Measurements from ENCODE around the gene ZNF674.
"Not testable (repeated sequence)": the region's sequence is repeated elsewhere in the genome, so short reads cannot be mapped to it uniquely, and the experiment has no call there.

DNA sequence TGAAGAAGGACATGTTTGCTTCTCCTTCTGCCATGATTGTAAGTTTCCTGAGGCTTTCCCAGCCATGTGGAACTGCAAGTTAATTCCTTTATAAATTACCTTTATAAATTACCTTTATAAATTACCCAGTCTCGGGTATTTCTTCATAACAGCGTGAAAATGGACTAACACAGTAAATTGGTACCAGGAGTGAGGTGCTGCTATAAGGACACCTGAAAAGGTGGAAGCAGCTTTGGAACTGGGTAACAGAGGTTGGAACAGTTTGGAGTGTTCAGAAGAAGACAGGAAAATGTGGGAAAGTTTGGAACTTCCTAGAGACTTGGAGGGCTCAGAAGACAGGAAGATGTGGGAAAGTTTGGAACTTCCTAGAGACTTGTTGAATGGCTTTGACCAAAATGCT is 66.6 kb downstream of the ZNF674 start:
- TF ChIP-seq, protein P1, sequence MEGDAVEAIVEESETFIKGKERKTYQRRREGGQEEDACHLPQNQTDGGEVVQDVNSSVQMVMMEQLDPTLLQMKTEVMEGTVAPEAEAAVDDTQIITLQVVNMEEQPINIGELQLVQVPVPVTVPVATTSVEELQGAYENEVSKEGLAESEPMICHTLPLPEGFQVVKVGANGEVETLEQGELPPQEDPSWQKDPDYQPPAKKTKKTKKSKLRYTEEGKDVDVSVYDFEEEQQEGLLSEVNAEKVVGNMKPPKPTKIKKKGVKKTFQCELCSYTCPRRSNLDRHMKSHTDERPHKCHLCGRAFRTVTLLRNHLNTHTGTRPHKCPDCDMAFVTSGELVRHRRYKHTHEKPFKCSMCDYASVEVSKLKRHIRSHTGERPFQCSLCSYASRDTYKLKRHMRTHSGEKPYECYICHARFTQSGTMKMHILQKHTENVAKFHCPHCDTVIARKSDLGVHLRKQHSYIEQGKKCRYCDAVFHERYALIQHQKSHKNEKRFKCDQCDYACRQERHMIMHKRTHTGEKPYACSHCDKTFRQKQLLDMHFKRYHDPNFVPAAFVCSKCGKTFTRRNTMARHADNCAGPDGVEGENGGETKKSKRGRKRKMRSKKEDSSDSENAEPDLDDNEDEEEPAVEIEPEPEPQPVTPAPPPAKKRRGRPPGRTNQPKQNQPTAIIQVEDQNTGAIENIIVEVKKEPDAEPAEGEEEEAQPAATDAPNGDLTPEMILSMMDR (conservative IDR thresholded peaks at IDR 0.05; ENCODE audit: low read length) = not testable (repeated sequence)
- TF ChIP-seq EZH2phosphoT487 (IDR thresholded peaks at IDR 0.05; ENCODE audit: borderline replicate concordance, low read depth, low read length) = not testable (repeated sequence)

Measured in OCI-LY7 (cell line).